ENCODE results near the gene GULP1.

GRCh38 chr2:188394931-188395472 is 103.3 kb downstream of the GULP1 start:
- TF ChIP-seq CTCF (conservative IDR thresholded peaks at IDR 0.05 in 1 of 2, IDR thresholded peaks at IDR 0.05 in 1 of 2; ENCODE audit: low read depth in 1 of 2, low read length in 2 of 2) (no peak), EZH2 (IDR thresholded peaks at IDR 0.05; ENCODE audit: low read length, missing control alignments) (no peak)
